Renal cortex interstitium (tissue), 11 donors: ENCODE data around the gene TDRKH. TPM values are rescaled to one million over a fixed set of nuclear protein-coding genes. Genes with fewer than 3 reads are reported as not detected.
"Not testable (repeated sequence)": the region's sequence is repeated elsewhere in the genome, so short reads cannot be mapped to it uniquely, and the experiment has no call there.

Source experiments
- DNase-seq, 11 donors: peaks; one replicate each; pipeline ENCODE4 v3.0.0-alpha.2; 2013; ENCODE audit warnings: low read depth in 9 of 11, low spot score in 4 of 11; ENCODE audit errors: extremely low read depth in 1 of 11
- polyA plus RNA-seq, 3 donors: library from polyadenylated mRNA; unstranded; fragments of 120-200 nt; gene quantifications; one replicate each; pipeline ENCODE4 v1.2.1, GENCODE V29; 2013; ENCODE audit not compliant: insufficient read length in 3 of 3

The TDRKH gene
- polyA plus RNA-seq, 3 donors = 8.3 to 9.8 (median 9.0) TPM

DNA sequence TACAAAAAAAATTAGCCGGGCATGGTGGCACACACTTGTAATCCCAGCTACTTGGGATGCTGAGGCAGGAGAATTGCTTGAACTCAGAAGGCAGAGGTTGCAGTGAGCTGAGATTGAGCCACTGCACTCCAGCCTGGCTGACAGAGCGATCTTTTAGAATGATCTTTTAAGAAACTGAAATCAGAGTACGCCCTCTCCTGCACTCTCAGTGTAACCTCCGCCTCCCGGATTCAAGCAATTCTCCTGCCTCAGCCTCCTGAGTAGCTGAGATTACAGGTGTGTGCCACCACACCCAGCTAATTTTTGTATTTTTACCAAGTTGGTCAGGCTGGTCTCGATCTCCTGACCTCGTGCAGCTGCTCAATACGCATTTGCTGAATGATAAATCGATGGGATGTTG lies 56.3 kb downstream of the TDRKH start:
- not testable (repeated sequence) for DNase-seq

DNA sequence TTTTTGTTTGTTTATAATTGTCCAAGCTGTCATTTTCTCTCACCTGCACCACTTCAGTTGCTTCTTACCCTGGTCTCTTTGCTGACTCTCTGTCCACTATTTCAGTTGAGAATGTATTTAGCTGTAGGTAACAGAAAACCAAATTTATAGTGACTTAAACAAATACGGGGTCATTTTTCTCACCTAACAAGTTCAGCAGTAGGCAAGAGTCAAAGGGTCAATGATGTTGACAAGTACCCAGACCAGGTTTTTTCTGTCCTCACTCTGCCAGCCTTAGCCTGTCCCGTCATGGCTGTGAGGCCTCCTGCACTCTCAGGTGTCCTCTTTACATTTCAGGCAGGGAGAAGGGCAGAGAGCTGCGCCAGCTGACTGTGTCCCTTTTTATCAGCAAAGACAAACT lies 57.2 kb downstream of the TDRKH start:
- no peak for DNase-seq

GRCh38 chr1:151729966-151730291 lies 60.4 kb downstream of the TDRKH start:
- DNase-seq = no peak

DNA sequence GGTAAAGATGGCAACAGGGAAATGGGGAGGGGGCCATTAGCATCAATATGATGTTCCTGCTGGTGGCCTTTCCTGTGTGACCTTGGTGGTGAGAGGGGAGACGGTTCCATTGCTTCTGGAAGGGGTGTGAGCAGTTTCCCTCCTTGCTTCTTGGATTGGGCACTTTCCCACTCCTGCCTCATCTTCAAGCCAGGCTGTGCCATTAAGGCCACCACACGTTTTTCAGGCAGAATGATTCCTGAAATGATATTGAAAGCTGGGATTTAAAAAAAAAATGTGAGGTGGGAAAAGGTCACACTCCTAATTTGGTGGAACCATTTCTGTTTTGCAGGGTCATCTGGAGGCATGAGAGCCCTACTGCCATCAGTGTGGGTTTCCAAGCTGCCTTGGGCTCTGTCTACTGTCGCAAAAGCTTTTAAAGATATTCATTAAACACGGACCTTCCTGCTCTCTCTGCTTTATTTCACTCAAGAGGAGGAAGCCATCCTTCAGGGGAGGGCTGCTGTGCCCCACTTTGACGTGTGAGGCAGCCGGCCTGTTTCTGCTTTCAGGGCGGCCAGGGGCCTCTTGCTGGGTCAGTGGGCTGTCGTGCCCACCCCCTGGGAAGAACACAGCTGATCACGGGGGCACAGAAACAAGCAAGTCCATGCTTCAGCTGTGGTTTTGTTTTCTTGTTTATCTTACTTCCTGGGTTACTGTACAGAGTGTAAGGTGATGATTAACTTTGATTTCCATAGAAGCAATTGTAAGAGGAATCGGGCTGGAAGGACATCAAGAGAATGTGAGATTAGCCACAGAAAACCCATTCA lies 60.9 kb downstream of the TDRKH start:
- DNase-seq = no peak

- no peak for DNase-seq
These were observed 61.9 kb downstream of the TDRKH start for GRCh38 chr1:151728151-151729054.

- DNase-seq = no peak
These were observed 66.5 kb downstream of the TDRKH start for GRCh38 chr1:151723726-151724370.

Other genes with a start within 250 kb of the TDRKH start
- gene SNX27, start 178.4 kb downstream of the TDRKH start, polyA plus RNA-seq = 10 to 100 TPM; 21.5 to 24.7 (median 23.4) TPM
- under 1 TPM; 0.26 to 0.46 (median 0.32) TPM for gene CELF3, start 73.7 kb downstream of the TDRKH start, polyA plus RNA-seq
- under 1 TPM in 1 of 3 donors, not detected in 2; 0.55 TPM for gene RIIAD1, start 69.0 kb downstream of the TDRKH start, polyA plus RNA-seq
- 100 to 1,000 TPM; 108 to 131 (median 114) TPM for gene MRPL9, start 27.0 kb downstream of the TDRKH start, polyA plus RNA-seq
- under 1 TPM in 1 of 3 donors, not detected in 2; 0.03 TPM for gene LINGO4, start 14.9 kb upstream of the TDRKH start, polyA plus RNA-seq
- gene RORC, start 41.3 kb upstream of the TDRKH start, polyA plus RNA-seq = 1 to 10 TPM in 1 of 3 donors, under 1 TPM in 2; 0.52 to 2.1 (median 0.75) TPM
- under 1 TPM in 2 of 3 donors, not detected in 1; 0.19 to 0.36 TPM for gene C2CD4D, start 49.3 kb upstream of the TDRKH start, polyA plus RNA-seq
- gene THEM5, start 63.2 kb upstream of the TDRKH start, polyA plus RNA-seq = 1 to 10 TPM in 1 of 3 donors, under 1 TPM in 2; 0.37 to 1.5 (median 0.84) TPM
- 10 to 100 TPM; 22.5 to 47.0 (median 28.7) TPM for gene THEM4, start 119.0 kb upstream of the TDRKH start, polyA plus RNA-seq
- 100 to 1,000 TPM; 211 to 270 (median 220) TPM for gene S100A10, start 203.4 kb upstream of the TDRKH start, polyA plus RNA-seq
- gene S100A11, start 246.5 kb upstream of the TDRKH start, polyA plus RNA-seq = 100 to 1,000 TPM; 221 to 251 (median 248) TPM